ENCODE results near the gene RCC2. TPM values are rescaled to one million over a fixed set of nuclear protein-coding genes. Genes with fewer than 3 reads are reported as not detected.
"Not testable (repeated sequence)": the region's sequence is repeated elsewhere in the genome, so short reads cannot be mapped to it uniquely, and the experiment has no call there.

The RCC2 gene
- 149 and 150 TPM in 2 replicates for total RNA-seq

GRCh38 chr1:17439250-17440073, at the start of gene RCC2:
Gene RCC2, minus strand, starts transcription at chr1:17439677. Its CDS starts 1,163 bp downstream, at chr1:17438514.
- intact Hi-C loops (cut with micrococcal nuclease): loop anchor here (2.0 to 5.0 kb wide), 2 partner anchors 535 to 1912 kb away; partner anchors contain the start of gene DNAJC16

DNA sequence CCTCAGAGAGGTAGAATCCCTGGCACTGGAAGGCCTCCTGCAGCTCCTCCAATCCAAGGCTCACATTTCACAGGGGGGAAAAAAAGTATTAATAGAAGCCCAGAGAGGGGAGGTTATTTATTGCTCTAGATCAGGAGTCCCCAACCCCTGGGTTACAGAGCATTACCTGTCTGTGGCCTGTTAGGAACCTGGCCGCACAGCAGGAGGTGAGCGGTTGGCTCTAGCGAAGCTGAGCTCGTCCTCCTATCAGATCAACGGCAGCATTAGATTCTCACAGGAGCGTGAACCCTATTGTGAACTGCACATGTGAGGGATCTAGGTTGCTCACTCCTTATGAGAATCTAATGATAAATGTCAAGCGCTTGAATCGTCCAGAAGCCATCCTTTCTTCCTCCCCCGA, 46.8 kb upstream of the RCC2 start:
- intact Hi-C loops (cut with micrococcal nuclease): no loop called here

GRCh38 chr1:17485281-17485680, 45.8 kb upstream of the RCC2 start:
- intact Hi-C loops (cut with micrococcal nuclease): no loop called here

DNA sequence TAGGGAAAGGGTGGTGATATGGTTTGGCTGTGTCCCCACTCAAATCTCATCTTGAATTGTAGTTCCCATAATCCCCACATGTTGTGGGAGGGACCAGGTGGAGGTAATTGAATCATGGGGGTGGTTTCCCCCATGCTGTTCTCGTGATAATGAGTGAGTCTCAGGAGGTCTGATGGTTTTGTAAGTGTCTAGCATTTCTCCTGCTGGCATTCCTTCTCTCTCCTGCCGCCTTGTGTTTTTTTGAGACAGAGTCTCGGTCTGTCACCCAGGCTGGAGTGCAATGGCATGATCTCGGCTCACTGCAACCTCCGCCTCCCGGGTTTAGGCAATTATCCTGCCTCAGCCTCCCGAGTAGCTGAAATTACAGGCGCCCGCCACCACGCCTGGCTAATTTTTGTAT, 42.5 kb upstream of the RCC2 start:
- intact Hi-C loops (cut with micrococcal nuclease): not testable (repeated sequence)

DNA sequence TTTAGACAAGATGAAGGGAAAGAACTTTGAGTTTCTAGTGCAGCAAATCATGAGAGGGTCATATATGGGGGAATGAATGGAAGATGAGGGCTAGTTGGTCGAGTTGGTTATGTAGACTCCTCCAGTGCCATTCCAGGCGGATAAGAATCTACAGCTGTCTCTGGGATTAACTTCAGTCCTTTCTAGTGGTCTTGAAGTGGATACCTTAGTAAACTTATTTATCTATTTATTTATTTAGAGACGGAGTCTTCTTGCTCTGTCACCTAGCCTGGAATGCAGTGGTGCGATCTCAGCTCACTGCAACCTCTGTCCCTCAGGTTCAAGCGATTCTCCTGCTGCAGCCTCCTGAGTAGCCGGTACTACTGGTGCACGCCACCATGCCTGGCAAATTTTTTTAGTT, 41.4 kb upstream of the RCC2 start:
- intact Hi-C loops (cut with micrococcal nuclease): no loop called here

DNA sequence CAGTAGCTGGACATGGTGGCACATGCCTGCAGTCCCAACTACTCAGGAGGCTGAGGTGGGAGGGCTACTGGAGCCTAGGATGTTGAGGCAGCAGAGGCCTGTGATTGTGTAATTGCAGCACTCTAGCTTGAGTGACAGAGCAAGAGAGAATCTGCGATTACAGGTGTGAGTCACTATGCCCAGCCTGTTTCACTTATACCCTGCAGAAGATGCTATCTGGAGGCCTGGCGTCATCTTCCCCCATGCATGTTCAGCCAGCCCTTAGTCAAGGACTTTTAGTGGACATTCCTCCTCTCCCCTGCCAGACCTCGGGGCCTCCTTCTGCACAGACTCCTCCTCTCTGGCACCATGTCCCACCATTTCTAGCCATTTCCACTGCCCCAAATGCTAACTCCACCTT, 36.3 kb upstream of the RCC2 start:
- intact Hi-C loops (cut with micrococcal nuclease): no loop called here

DNA sequence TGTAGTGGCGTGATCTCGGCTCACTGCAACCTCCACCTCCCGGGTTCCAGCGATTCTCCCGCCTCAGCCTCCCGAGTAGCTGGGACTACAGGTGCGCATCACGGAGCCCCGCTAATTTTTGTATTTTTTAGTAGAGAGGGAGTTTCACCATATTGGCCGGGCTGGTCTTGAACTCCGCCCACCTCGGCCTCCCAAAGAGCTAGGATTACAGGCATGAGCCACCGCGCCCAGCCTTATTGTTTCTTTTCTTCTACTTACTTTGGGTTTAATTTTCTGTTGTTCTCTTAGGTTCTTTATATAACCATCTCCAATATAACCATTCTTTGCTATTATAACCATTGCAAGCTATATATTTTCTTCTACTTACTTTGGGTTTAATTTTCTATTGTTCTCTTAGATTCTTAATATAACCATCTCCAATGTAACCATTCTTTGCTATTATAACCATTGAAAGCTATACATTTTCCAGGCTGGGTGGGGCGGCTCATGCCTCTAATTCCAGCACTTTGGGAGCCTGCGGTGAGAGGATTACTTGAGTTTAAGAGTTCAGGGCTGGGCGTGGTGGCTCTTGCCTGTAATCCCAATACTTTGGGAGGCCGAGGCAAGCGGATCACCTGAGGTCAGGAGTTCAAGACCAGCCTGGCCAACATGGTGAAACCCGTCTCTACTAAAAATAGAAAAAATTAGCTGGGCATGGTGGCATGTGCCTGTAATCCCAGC, 35.5 kb upstream of the RCC2 start:
- intact Hi-C loops (cut with micrococcal nuclease): not testable (repeated sequence)

DNA sequence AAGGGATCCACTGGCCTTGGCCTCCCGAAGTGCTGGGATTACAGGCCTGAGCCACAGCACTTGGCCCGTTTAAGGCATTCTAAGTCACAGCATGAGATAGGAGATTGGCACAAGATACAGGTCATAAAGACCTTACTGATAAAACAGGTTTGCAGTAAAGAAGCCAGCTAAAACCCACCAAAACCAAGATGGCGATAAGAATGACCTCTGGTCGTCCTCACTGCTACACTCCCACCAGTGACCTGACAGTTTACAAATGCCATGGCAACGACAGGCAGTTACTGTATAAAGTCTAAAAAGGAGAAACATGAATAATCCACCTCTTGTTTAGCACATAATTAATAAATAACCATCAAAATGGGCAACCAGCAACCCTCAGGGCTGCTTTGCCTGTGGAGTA, 33.3 kb upstream of the RCC2 start:
- intact Hi-C loops (cut with micrococcal nuclease): no loop called here

GRCh38 chr1:17471393-17471792, 31.9 kb upstream of the RCC2 start:
- intact Hi-C loops (cut with micrococcal nuclease): no loop called here

DNA sequence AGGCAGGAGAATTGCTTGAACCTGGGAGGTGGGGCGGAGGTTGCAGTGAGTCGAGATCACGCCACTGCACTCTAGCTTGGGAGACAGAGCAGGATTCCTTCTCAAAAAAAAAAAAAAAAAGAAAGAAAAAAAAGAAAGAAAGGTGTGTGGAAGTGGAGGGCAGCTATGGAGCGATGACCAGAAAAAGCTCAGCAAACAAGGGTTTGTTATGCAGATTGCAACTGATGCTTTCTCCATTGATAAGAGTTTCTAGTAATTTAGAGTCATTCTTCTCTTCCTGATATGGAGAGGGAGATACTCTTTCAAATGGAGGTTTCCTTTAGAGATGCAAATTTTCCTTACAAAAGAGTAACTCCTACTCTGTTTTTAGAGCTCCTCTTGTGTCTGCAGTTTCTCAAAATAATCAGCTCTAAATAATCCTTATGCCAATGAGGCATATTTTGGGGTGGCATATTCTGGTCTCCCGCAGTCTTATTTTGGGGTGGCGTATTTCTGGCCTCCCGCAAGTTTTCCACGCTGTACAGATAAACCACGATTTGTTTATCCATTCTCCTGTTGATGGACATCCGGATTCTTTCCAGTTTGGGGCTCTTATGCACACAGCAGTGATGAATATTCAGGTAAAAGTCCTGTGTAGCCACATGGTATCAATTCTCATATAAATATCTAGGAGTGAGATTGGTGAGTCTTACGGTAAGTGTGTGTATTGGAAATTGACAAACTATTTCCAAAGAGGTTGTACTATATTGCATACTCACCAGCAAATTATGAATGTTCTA, 30.7 kb upstream of the RCC2 start:
- intact Hi-C loops (cut with micrococcal nuclease): no loop called here

DNA sequence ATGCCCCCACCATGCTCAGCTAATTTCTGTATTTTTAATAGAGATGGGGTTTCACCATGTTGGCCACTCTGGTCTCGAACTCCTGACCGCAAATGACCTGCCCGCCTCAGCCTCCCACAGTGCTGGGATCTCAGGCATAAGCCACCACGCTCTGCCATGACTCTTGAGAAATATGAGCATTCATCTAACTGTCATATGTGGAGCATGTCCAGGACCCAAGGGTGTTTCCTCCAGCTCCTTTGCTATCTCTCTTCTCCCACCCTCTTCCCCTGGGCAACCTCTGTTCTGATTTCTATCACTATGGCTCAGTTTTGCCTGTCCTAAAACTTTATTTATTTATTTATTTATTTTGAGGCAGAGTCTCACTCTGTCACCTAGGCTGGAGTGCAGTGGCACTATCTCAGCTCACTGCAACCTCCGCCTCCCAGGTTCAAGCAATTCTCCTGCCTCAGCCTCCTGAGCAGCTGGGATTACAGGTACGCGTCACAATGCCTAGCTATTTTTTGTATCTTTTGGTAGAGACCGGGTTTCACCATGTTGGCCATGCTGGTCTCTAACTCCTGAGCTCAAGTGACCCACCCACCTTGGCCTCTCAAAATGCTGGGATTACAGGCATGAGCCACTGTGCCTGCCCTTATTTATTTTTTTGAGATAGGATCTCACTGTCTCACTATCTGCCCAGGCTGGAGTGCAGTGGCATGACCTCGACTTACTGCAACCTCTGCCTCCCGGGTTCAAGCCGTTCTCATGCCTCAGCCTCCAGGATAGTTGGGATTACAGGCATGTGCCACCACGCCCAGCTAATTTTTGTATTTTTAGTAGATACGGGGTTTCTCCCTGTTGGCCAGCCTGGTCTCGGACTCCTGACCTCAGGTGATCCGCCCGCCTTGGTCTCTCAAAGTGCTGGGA, 29.1 kb upstream of the RCC2 start:
- intact Hi-C loops (cut with micrococcal nuclease): not testable (repeated sequence)

GRCh38 chr1:17466359-17466758, 26.9 kb upstream of the RCC2 start:
- intact Hi-C loops (cut with micrococcal nuclease): no loop called here

GRCh38 chr1:17465228-17465627, 25.8 kb upstream of the RCC2 start:
- intact Hi-C loops (cut with micrococcal nuclease): no loop called here

GRCh38 chr1:17463991-17464390, 24.5 kb upstream of the RCC2 start:
- intact Hi-C loops (cut with micrococcal nuclease): no loop called here

GRCh38 chr1:17462669-17463068, 23.2 kb upstream of the RCC2 start:
- intact Hi-C loops (cut with micrococcal nuclease): no loop called here

- intact Hi-C loops (cut with micrococcal nuclease): no loop called here
Observed at GRCh38 chr1:17460219-17460618, 20.7 kb upstream of the RCC2 start.

DNA sequence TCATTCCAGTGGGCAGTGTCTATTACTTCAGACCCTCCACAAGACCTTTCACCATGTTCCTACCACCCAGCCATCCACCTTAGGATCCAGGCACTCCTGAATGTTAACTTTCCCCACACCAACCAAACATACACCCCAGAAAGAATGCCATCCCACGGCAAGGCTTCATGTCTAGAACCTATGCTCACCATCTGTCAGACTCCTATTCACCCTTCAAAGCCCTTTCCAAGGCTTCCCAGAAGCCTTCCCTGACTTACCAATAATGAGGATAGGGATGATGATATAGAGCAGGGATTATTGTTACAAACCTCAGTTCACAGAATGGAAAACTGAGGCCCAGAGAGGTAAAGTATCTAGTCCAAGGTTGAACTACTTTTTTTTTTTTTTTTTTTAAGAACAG, 19.3 kb upstream of the RCC2 start:
- intact Hi-C loops (cut with micrococcal nuclease): no loop called here

GRCh38 chr1:17452686-17453085, 13.2 kb upstream of the RCC2 start:
- intact Hi-C loops (cut with micrococcal nuclease): no loop called here

- intact Hi-C loops (cut with micrococcal nuclease): not testable (repeated sequence)
Observed at GRCh38 chr1:17452203-17452602, 12.7 kb upstream of the RCC2 start.

DNA sequence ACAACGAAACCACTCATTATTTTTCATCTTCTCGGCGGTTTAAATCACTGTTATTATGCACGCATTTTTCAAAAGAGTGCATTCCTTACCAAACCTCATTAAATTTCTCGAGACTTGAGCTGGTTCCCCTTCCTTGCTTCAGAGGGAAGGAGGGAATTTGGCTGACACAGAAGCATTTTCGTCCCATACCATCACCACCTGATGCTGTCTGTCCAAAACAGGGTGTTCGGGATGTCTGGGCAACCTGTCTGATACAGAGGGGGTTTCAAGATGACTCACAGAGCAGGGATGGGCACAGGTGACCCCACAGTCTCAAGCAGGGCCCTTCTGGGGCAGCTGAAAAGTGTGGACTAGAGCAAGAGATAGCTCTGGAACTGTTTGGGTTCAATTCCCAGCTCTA, 12.3 kb upstream of the RCC2 start:
- intact Hi-C loops (cut with micrococcal nuclease): no loop called here

- intact Hi-C loops (cut with micrococcal nuclease): no loop called here
Observed at GRCh38 chr1:17447501-17447992, 8.1 kb upstream of the RCC2 start.
